Mucosa of descending colon (tissue), 3 donors: ENCODE results near the gene EPB41L2. TPM values are rescaled to one million over a fixed set of nuclear protein-coding genes. Genes with fewer than 3 reads are reported as not detected.

Experiments used
- ATAC-seq: fragments of 200-7000 bp; cut with Tn5 transposase; one replicate; pipeline ENCODE4 v1.9.1; 2020; ENCODE audit warnings: mild to moderate bottlenecking, moderate library complexity
- DNase-seq, 3 donors: peaks; one replicate each; pipeline ENCODE4 v3.0.0-alpha.2; 2020
- H3K36me3 ChIP-seq: fragments of 200-600 bp; one replicate; pipeline ENCODE4 v1.8.0; 2021; ENCODE audit warnings: low read depth, mild to moderate bottlenecking
- H3K4me1 ChIP-seq: fragments of 200-600 bp; one replicate; pipeline ENCODE4 v1.8.0; 2021; ENCODE audit warnings: low read depth, mild to moderate bottlenecking
- H3K4me3 ChIP-seq: fragments of 200-600 bp; one replicate; pipeline ENCODE4 v1.8.0; 2021; ENCODE audit warnings: mild to moderate bottlenecking
- H3K9me3 ChIP-seq: fragments of 200-600 bp; one replicate; pipeline ENCODE4 v1.8.0; 2021; ENCODE audit warnings: mild to moderate bottlenecking
- CTCF ChIP-seq: fragments of 200-600 bp; IDR thresholded peaks from one replicate; pipeline ENCODE4 v1.8.0; 2022; ENCODE audit warnings: antibody characterized with exemption, mild to moderate bottlenecking
- intact Hi-C, 2 donors: fragments of 100-400 bp; cut with DNase I in 1 of 2; cut with micrococcal nuclease in 1 of 2; formaldehyde crosslinking; loops; one replicate each; pipeline versions ENCODE4 v1.11.0 to v1.11.1; 2022; cut with DNase I, micrococcal nuclease
- total RNA-seq, 3 donors: library from RNA; stranded (reverse); fragmentation: NEBNext Ultra II Directional in 2 of 3; extraction: Animal tissue kit (Norgen Biotek cat#: 25700) in 2 of 3; gene quantifications; one replicate each; pipeline versions ENCODE4 v1.2.1 to v1.2.4, GENCODE V29; 2021 to 2023
- donor health status: DM: no; HTN: no; CAD: no; lungs with moderate emphysema.
- donor health status: DM: no; HTN: no; CAD: no.
- donor health status: DM: no; HTN: yes; CAD: no.

EPB41L2 gene
- total RNA-seq, 3 donors from 2014 or later = 80.1 to 148 (median 93.0) TPM

DNA sequence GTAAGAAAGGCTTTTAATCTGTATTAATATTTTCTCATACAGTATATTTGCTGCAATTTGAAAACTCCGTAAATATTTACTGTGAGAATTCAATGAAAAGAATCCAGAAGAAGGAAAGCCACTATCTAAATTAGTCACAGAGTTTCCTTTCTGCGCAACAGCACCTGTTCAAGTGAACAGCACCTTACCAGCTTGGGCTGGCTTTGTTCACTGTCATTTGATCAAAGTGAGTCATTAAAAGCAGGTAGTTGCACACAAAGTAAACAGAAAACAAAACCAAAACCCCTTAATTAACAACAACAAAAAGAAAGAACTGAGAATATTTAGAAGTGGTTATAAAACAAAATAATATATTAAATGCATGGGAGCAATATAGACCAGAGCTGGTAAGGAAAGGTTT, 223.0 kb downstream of the EPB41L2 start:
- no peak for DNase-seq
- no peak for ATAC-seq
- intact Hi-C loops = loop anchor here in 1 of 2 donors (10.0 kb wide), 1 partner anchor 515 kb away; no protein-coding TSS in a partner anchor
- Histone ChIP-seq H3K36me3 (no peaks in the 10 kb centered on the region), H3K4me3 (no peak overlapping the region), H3K9me3 (no peaks in the 10 kb centered on the region), H3K4me1 (no peaks in the 10 kb centered on the region)
- TF ChIP-seq CTCF = no peak

DNA sequence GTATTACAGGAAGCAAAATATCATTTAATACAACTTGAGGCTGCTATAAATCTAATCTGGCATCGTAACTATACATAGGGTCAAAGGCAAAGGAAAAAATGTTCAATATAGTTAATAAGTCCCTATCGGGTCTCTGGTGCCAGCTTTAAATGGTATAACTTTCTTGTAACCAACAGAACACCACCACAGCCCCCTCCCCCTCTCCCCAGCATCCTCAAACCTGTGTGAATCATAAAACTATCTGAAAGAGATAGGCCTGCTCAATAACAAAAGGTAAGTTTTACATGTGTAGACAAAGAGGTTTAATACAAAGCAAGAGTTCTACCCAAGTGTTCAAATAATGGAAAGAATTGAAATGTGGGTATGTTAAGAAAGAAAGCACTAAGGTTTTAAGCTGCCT, 223.7 kb downstream of the EPB41L2 start:
- DNase-seq (no peak), ATAC-seq (no peak)
- Histone ChIP-seq H3K4me1 (no peaks in the 10 kb centered on the region), H3K9me3 (no peaks in the 10 kb centered on the region), H3K4me3 (no peak overlapping the region), H3K36me3 (no peaks in the 10 kb centered on the region)
- intact Hi-C loops = no loop called here
- no peak for TF ChIP-seq CTCF

DNA sequence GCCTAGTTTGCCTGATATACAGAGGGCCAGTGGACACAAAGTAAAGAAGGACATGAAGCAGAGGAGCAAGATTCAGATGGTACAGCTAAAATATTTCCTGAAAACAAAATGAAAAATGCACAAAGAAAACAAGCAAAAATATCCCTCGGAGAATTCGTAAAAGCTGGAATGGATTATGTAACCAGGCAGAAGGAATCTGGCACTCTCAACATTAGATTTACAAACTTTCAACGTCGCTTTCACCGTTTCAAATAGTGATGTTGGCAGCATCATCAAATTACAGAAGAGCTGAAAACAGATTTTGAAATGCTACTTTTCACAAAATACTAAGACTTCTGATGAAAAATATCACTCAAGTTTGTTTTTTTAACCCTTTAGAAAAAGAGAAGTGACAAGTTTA, 224.1 kb downstream of the EPB41L2 start:
- H3K9me3 ChIP-seq = no peaks in the 10 kb centered on the region
- H3K4me3 ChIP-seq = no peak overlapping the region
- intact Hi-C loops = no loop called here
- no peaks in the 10 kb centered on the region for H3K4me1 ChIP-seq
- H3K36me3 ChIP-seq = no peaks in the 10 kb centered on the region
- ATAC-seq = no peak
- no peak for TF ChIP-seq CTCF
- DNase-seq = no peak

DNA sequence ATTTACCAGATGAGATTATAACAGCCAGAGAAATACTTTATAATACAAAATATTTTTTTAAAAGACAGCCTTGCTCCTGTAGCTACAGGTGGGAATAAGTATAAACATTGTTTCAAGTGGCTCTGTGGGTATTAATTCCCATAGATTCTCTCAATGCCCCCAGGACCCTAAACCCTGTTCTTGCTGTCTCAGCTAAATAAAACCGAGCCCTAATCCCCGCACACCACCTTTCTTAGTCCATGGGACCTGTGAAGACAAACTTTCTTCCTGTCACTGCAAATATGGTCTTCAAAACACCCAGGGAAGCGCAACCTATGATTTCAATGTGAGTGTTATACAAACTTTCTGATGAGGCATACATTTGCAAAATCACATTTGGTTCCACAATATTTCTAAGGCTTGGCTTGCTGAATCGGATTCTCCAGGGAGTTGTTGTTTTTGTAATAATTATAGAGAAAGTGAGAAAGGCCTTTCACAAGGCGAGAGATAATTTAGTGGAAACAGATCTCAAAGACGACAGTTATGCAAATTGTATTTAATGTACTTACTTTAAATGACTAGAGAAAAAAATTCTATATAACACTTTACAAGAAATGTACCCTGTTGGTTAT, 224.7 kb downstream of the EPB41L2 start:
- DNase-seq (no peak), ATAC-seq (no peak)
- TF ChIP-seq CTCF = no peak
- H3K36me3 ChIP-seq = no peaks in the 10 kb centered on the region
- no peak overlapping the region for H3K4me3 ChIP-seq
- no peaks in the 10 kb centered on the region for H3K4me1 ChIP-seq
- H3K9me3 ChIP-seq = no peaks in the 10 kb centered on the region
- intact Hi-C loops = no loop called here

GRCh38 chr6:130837067-130837466, 226.0 kb downstream of the EPB41L2 start:
- no peak for DNase-seq
- no peaks in the 10 kb centered on the region for H3K9me3 ChIP-seq

More at GRCh38 chr6:130837067-130837466, 226.0 kb downstream of the EPB41L2 start:
- Histone ChIP-seq H3K36me3 (no peaks in the 10 kb centered on the region), H3K4me1 (no peaks in the 10 kb centered on the region), H3K4me3 (no peak overlapping the region)
- intact Hi-C loops = no loop called here
- TF ChIP-seq CTCF = no peak
- ATAC-seq = no peak
